Measurements from ENCODE around the gene FARS2. TPM values are rescaled to one million over a fixed set of nuclear protein-coding genes. Genes with fewer than 3 reads are reported as not detected.

Gene FARS2
- total RNA-seq, 1 experiment from 2014 or later: 13.8 TPM

DNA sequence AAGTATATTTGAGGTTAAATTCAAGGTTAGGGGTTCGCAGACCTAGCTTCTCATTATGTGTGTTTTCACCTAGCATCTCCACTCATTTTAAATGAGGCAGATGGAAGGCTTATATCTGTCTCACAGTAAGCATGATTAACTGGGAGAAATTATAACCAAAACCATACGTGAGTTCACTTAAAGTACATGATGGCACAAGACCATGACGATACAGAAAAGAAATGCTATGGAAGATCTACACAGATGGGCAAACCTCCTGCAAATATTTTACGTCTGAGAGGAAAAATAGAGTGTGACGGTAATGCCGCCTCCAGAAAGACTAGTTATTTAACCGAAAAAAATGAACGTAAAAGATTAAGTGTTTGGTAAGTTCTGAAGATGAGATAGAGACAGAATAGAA is 337.8 kb downstream of the FARS2 start:
- POLR2A ChIA-PET: no interaction called here
- RAD21 ChIA-PET (ENCODE audit: low non-redundant PET in 1 of 2, low total read pairs in 2 of 2, uncharacterized antibody in 2 of 2, unreplicated experiment in 2 of 2): no interaction called here
- H3K9me3 ChIP-seq (ENCODE audit: control insufficient read depth in 1 of 2, insufficient read depth in 1 of 2, low read depth in 1 of 2, low read length in 2 of 2): no peaks in the 10 kb centered on the region
- intact Hi-C loops (cut with micrococcal nuclease): no loop called here
- H3K27me3 ChIP-seq (ENCODE audit: insufficient read depth, low read length): no peaks in the 10 kb centered on the region
- H3K36me3 ChIP-seq (ENCODE audit: control insufficient read depth in 1 of 2, insufficient read depth in 2 of 2, low read length in 2 of 2): no peaks in the 10 kb centered on the region
- no peak overlapping the region for H2AFZ ChIP-seq (ENCODE audit: low read depth, low read length, poor library complexity, severe bottlenecking)
- H3K4me2 ChIP-seq (ENCODE audit: low read length): no peak overlapping the region
- no peak overlapping the region for H3K9ac ChIP-seq (ENCODE audit: low read length)
- ATAC-seq (no peak), DNase-seq (ENCODE audit: low read depth, low spot score) (no peak)
- BruUV-seq (replicated peaks): no TSS peak
- no peaks in the 10 kb centered on the region for H4K20me1 ChIP-seq (ENCODE audit: insufficient read depth)
- TF ChIP-seq EGR1 (IDR thresholded peaks at IDR 0.05; ENCODE audit: low read depth): no peak
- no peak for TF ChIP-seq YY1 (IDR thresholded peaks at IDR 0.05; ENCODE audit: extremely low read depth, insufficient replicate concordance, low read depth, low read length)
- no peak for TF ChIP-seq ZFX (IDR thresholded peaks at IDR 0.05)
- TF ChIP-seq POLR2A (IDR thresholded peaks at IDR 0.05; ENCODE audit: borderline replicate concordance, extremely low read depth, insufficient read depth, insufficient read length): no peak
- no peak for TF ChIP-seq EZH2 (IDR thresholded peaks at IDR 0.05)
- TF ChIP-seq, protein P1, sequence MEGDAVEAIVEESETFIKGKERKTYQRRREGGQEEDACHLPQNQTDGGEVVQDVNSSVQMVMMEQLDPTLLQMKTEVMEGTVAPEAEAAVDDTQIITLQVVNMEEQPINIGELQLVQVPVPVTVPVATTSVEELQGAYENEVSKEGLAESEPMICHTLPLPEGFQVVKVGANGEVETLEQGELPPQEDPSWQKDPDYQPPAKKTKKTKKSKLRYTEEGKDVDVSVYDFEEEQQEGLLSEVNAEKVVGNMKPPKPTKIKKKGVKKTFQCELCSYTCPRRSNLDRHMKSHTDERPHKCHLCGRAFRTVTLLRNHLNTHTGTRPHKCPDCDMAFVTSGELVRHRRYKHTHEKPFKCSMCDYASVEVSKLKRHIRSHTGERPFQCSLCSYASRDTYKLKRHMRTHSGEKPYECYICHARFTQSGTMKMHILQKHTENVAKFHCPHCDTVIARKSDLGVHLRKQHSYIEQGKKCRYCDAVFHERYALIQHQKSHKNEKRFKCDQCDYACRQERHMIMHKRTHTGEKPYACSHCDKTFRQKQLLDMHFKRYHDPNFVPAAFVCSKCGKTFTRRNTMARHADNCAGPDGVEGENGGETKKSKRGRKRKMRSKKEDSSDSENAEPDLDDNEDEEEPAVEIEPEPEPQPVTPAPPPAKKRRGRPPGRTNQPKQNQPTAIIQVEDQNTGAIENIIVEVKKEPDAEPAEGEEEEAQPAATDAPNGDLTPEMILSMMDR (IDR thresholded peaks at IDR 0.05 in 2 of 3, conservative IDR thresholded peaks at IDR 0.05 in 1 of 3; ENCODE audit: borderline replicate concordance in 1 of 3, insufficient read depth in 1 of 3, low read depth in 2 of 3, low read length in 2 of 3): no peak
- TF ChIP-seq, protein P2, sequence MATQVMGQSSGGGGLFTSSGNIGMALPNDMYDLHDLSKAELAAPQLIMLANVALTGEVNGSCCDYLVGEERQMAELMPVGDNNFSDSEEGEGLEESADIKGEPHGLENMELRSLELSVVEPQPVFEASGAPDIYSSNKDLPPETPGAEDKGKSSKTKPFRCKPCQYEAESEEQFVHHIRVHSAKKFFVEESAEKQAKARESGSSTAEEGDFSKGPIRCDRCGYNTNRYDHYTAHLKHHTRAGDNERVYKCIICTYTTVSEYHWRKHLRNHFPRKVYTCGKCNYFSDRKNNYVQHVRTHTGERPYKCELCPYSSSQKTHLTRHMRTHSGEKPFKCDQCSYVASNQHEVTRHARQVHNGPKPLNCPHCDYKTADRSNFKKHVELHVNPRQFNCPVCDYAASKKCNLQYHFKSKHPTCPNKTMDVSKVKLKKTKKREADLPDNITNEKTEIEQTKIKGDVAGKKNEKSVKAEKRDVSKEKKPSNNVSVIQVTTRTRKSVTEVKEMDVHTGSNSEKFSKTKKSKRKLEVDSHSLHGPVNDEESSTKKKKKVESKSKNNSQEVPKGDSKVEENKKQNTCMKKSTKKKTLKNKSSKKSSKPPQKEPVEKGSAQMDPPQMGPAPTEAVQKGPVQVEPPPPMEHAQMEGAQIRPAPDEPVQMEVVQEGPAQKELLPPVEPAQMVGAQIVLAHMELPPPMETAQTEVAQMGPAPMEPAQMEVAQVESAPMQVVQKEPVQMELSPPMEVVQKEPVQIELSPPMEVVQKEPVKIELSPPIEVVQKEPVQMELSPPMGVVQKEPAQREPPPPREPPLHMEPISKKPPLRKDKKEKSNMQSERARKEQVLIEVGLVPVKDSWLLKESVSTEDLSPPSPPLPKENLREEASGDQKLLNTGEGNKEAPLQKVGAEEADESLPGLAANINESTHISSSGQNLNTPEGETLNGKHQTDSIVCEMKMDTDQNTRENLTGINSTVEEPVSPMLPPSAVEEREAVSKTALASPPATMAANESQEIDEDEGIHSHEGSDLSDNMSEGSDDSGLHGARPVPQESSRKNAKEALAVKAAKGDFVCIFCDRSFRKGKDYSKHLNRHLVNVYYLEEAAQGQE (IDR thresholded peaks at IDR 0.05; ENCODE audit: low read depth): no peak
- TF ChIP-seq EZH2phosphoT487 (IDR thresholded peaks at IDR 0.05; ENCODE audit: borderline replicate concordance): no peak
- CTCF ChIA-PET: no interaction called here
- H3K4me1 ChIP-seq (ENCODE audit: control insufficient read depth in 1 of 2, insufficient read depth in 2 of 2, low read length in 2 of 2): no peaks in the 10 kb centered on the region
- no peaks in the 10 kb centered on the region for H3K9me2 ChIP-seq (ENCODE audit: insufficient read depth)
- H3K27ac ChIP-seq (ENCODE audit: low read depth, low read length): no peak overlapping the region
- no peaks in the 10 kb centered on the region for H3K79me2 ChIP-seq (ENCODE audit: insufficient read depth, low read length)
- no peak overlapping the region for H3K4me3 ChIP-seq (replicated peaks in 1 of 2; ENCODE audit: low read depth in 1 of 2, low read length in 2 of 2)

Measured in HCT116 (cell line).